Trophoblast cell (in vitro differentiated cells and primary cell): ENCODE data around the gene MAGEF1.

ENCODE experiments used
- DNase-seq, 2 donors: peaks; one replicate each; pipeline ENCODE4 v3.0.0-alpha.2; 2016
- H2AFZ ChIP-seq: 2 replicates; pipeline ENCODE4 v1.6.1; 2013; ENCODE audit warnings: low read length, moderate library complexity, mild to moderate bottlenecking; ENCODE audit not compliant: insufficient read depth, poor library complexity
- H2AK5ac ChIP-seq: 2 replicates; pipeline ENCODE4 v1.6.1; 2013; ENCODE audit warnings: mild to moderate bottlenecking, low read length
- H2BK120ac ChIP-seq: 2 replicates; pipeline ENCODE4 v1.6.1; 2013; ENCODE audit warnings: low read length, mild to moderate bottlenecking, moderate library complexity; ENCODE audit not compliant: insufficient read depth, poor library complexity
- H2BK12ac ChIP-seq: 2 replicates; pipeline ENCODE4 v1.6.1; 2013; ENCODE audit warnings: mild to moderate bottlenecking, low read length, moderate library complexity
- H2BK5ac ChIP-seq: 2 replicates; pipeline ENCODE4 v1.6.1; 2013; ENCODE audit warnings: low read length, low read depth, moderate library complexity, mild to moderate bottlenecking; ENCODE audit not compliant: poor library complexity
- H3K14ac ChIP-seq: 2 replicates; pipeline ENCODE4 v1.6.1; 2013; ENCODE audit warnings: mild to moderate bottlenecking, low read length
- H3K18ac ChIP-seq: 2 replicates; pipeline ENCODE4 v1.6.1; 2013; ENCODE audit warnings: mild to moderate bottlenecking, low read length
- H3K23ac ChIP-seq: 2 replicates; pipeline ENCODE4 v1.6.1; 2013; ENCODE audit warnings: low read length
- H3K27ac ChIP-seq: 2 replicates; pipeline ENCODE4 v1.5.1; 2013; ENCODE audit warnings: low read depth, mild to moderate bottlenecking, inconsistent platforms, low read length, moderate library complexity
- H3K27me3 ChIP-seq: 2 replicates; pipeline ENCODE4 v1.6.1; 2013; ENCODE audit warnings: inconsistent platforms, mild to moderate bottlenecking, low read length, moderate library complexity; ENCODE audit not compliant: insufficient read depth
- H3K36me3 ChIP-seq, 2 experiments: 1 replicate in 1 of 2; 2 replicates in 1 of 2; pipeline ENCODE4 v1.6.1; 2013; ENCODE audit warnings: low read length in 2 of 2, mild to moderate bottlenecking in 2 of 2, moderate library complexity in 1 of 2; ENCODE audit not compliant: insufficient read depth in 2 of 2, control insufficient read depth in 1 of 2
- H3K4ac ChIP-seq: 2 replicates; pipeline ENCODE4 v1.6.1; 2013; ENCODE audit warnings: low read depth, mild to moderate bottlenecking, low read length, moderate library complexity
- H3K4me1 ChIP-seq, 2 experiments: 1 replicate in 1 of 2; 2 replicates in 1 of 2; pipeline ENCODE4 v1.6.1; 2013; ENCODE audit warnings: low read length in 2 of 2, mild to moderate bottlenecking in 2 of 2, moderate library complexity in 1 of 2; ENCODE audit not compliant: insufficient read depth in 2 of 2, control insufficient read depth in 1 of 2
- H3K4me2 ChIP-seq: 2 replicates; pipeline ENCODE4 v1.6.1; 2013; ENCODE audit warnings: inconsistent platforms, mild to moderate bottlenecking, low read length, moderate library complexity
- H3K4me3 ChIP-seq: 2 replicates; pipeline ENCODE4 v1.5.1; 2013; ENCODE audit warnings: mild to moderate bottlenecking, low read depth, low read length, inconsistent platforms
- H3K79me1 ChIP-seq: one replicate; pipeline ENCODE4 v1.6.1; 2013; ENCODE audit warnings: low read length
- H3K79me2 ChIP-seq: 2 replicates; pipeline ENCODE4 v1.6.1; 2013; ENCODE audit warnings: low read length, mild to moderate bottlenecking; ENCODE audit not compliant: control insufficient read depth, insufficient read depth, poor library complexity
- H3K9ac ChIP-seq: 2 replicates; pipeline ENCODE4 v1.6.1; 2013; ENCODE audit warnings: mild to moderate bottlenecking, low read length
- H3K9me3 ChIP-seq: 2 replicates; pipeline ENCODE4 v1.6.1; 2013; ENCODE audit warnings: low read depth, mild to moderate bottlenecking, control low read depth, inconsistent platforms, low read length; ENCODE audit not compliant: insufficient read depth
- H4K12ac ChIP-seq: 2 replicates; pipeline ENCODE4 v1.6.1; 2013; ENCODE audit warnings: low read depth, mild to moderate bottlenecking, low read length, moderate library complexity
- H4K8ac ChIP-seq: 2 replicates; pipeline ENCODE4 v1.6.1; 2013; ENCODE audit warnings: low read depth, mild to moderate bottlenecking, low read length, moderate library complexity
- H4K91ac ChIP-seq: one replicate; pipeline ENCODE4 v1.6.1; 2013; ENCODE audit warnings: low read depth, mild to moderate bottlenecking, low read length, moderate library complexity
- WGBS: extraction: QIAGEN DNeasy Blood & Tissue Kit; methylation state at CpG from one replicate; pipeline ENCODE4 v1.1.7; 2013; ENCODE audit warnings: missing lambda C conversion rate; ENCODE audit not compliant: insufficient read length, insufficient coverage; ENCODE audit errors: extremely low coverage; 5-methylcytosine and 5-hydroxymethylcytosine counted together

Gene MAGEF1

DNA sequence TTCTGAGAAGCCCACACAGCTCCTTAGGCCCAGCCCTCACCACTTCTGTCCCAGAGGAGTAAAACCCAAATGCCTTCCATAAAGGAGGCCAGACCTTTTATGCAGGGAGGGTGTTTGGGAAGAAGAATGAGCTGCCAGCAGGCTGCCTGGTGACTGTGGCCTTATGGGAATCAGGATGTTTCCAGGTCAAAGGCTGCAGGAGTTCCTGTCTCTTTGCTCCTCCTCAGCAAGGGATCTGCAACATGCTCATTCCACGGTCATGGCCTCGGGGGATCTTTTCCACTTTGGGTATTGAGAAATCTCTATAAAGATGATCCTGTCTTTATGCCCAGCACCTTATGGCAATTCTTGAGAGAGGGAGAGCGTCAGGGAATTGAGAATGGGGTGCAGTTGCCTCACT is 25.2 kb upstream of the MAGEF1 start:
- peak overlapping the region; percentile 30 for H3K27ac ChIP-seq
- H4K12ac ChIP-seq = no peak overlapping the region
- H2BK120ac ChIP-seq = no peak overlapping the region
- H3K4ac ChIP-seq = no peak overlapping the region
- no peaks in the 10 kb centered on the region for H3K79me2 ChIP-seq
- no peaks in the 10 kb centered on the region for H3K9me3 ChIP-seq
- no peak overlapping the region for H2AK5ac ChIP-seq
- peaks cover 42 to 56% of the 10 kb centered on the region in 2 experiments for H3K4me1 ChIP-seq
- H3K4me2 ChIP-seq = no peak overlapping the region
- peak overlapping the region; percentile 21 for H2BK5ac ChIP-seq
- peak in 1 of 2 donors; percentile 40 for DNase-seq
- WGBS = no CpG with 5 or more reads among the region's 3 CpGs
- H3K14ac ChIP-seq = no peak overlapping the region
- H3K36me3 ChIP-seq = no peaks in the 10 kb centered on the region
- no peak overlapping the region for H3K4me3 ChIP-seq
- peak overlapping the region; percentile 71 for H4K91ac ChIP-seq
- H3K23ac ChIP-seq = no peak overlapping the region
- no peaks in the 10 kb centered on the region for H3K27me3 ChIP-seq
- no peak overlapping the region for H3K9ac ChIP-seq
- peak overlapping the region; percentile 86 for H2BK12ac ChIP-seq
- H3K79me1 ChIP-seq = peaks cover 25% of the 10 kb centered on the region
- no peak overlapping the region for H2AFZ ChIP-seq
- H3K18ac ChIP-seq = no peak overlapping the region
- H4K8ac ChIP-seq = no peak overlapping the region

DNA sequence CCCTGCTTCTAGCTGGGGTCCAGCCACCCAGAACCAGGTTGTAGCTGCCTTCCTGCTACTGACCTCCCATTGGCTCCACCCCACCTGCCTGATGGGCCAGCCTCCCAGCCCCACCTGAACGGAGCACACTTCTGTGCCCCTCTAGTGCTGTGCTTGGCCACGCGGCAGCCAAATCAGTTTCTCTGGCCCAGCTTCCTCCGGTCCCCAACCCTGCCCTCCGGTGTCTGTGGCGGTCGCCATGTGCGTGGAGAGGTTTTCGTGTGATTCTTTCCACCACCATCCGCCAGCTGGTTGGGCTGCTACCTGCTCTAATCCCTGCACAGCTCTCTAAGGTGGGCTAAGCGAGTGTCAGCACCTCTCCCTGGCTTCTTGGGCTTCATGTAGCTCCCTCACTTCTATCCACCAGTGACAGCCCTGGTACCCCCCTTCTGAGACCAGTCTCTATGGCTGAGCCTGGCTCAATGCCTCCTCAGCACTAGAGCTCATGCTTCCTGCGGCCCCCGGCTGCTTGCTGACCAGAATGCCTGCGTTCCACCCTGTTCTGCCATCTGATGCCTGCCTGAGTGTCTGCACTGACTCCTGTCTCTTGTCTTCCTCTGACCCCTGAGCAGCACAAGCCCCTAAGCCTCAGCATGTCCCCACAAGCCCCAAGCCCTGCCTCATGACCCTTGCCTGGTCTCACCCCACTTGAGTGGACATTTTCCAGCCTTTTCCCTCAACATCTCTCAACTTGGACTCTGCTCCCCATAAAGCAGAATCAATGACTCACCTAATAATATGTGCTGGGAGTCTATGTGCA is 23.2 kb upstream of the MAGEF1 start:
- H2BK5ac ChIP-seq = peak overlapping the region; percentile 1
- H4K91ac ChIP-seq = peak overlapping the region; percentile 69
- H2BK12ac ChIP-seq = peak overlapping the region; percentile 77
- H2AK5ac ChIP-seq = peak overlapping the region; percentile 31
- no CpG with 5 or more reads among the region's 14 CpGs for WGBS
- no peak overlapping the region for H4K12ac ChIP-seq
- H3K4me3 ChIP-seq = no peak overlapping the region
- H3K79me2 ChIP-seq = no peaks in the 10 kb centered on the region
- peak overlapping the region; percentile 1 for H3K27ac ChIP-seq
- peak overlapping the region; percentile 14 for H2BK120ac ChIP-seq
- H3K79me1 ChIP-seq = peaks cover 22% of the 10 kb centered on the region
- H3K23ac ChIP-seq = no peak overlapping the region
- H3K4me2 ChIP-seq = no peak overlapping the region
- no peaks in the 10 kb centered on the region for H3K27me3 ChIP-seq
- peak overlapping the region; percentile 22 for H3K4ac ChIP-seq
- H3K9me3 ChIP-seq = no peaks in the 10 kb centered on the region
- DNase-seq = no peak
- H3K18ac ChIP-seq = peak overlapping the region; percentile 9
- no peak overlapping the region for H2AFZ ChIP-seq
- H3K4me1 ChIP-seq = peaks cover 33 to 48% of the 10 kb centered on the region in 2 experiments
- H3K9ac ChIP-seq = no peak overlapping the region
- H3K14ac ChIP-seq = peak overlapping the region; percentile 66
- H4K8ac ChIP-seq = no peak overlapping the region
- no peaks in the 10 kb centered on the region for H3K36me3 ChIP-seq

- no peak overlapping the region for H3K4me3 ChIP-seq
- peak in 1 of 2 donors; percentile 8 for DNase-seq
- no peak overlapping the region for H2AK5ac ChIP-seq
- H3K14ac ChIP-seq = no peak overlapping the region
- peak overlapping the region; percentile 69 for H4K91ac ChIP-seq
- no peaks in the 10 kb centered on the region for H3K9me3 ChIP-seq
- peaks cover 33 to 45% of the 10 kb centered on the region in 2 experiments for H3K4me1 ChIP-seq
- H3K4ac ChIP-seq = no peak overlapping the region
- H3K23ac ChIP-seq = no peak overlapping the region
- H3K79me2 ChIP-seq = no peaks in the 10 kb centered on the region
- H4K12ac ChIP-seq = no peak overlapping the region
- H3K4me2 ChIP-seq = peak overlapping the region; percentile 2
- no peak overlapping the region for H3K9ac ChIP-seq
- no peak overlapping the region for H3K18ac ChIP-seq
- no peak overlapping the region for H2AFZ ChIP-seq
- peaks cover 22% of the 10 kb centered on the region for H3K79me1 ChIP-seq
- H2BK120ac ChIP-seq = peak overlapping the region; percentile 3
- peak overlapping the region; percentile 24 for H2BK5ac ChIP-seq
- no peak overlapping the region for H3K27ac ChIP-seq
- no peak overlapping the region for H4K8ac ChIP-seq
- no peaks in the 10 kb centered on the region for H3K36me3 ChIP-seq
- peak overlapping the region; percentile 77 for H2BK12ac ChIP-seq
- H3K27me3 ChIP-seq = no peaks in the 10 kb centered on the region
- WGBS = no CpG with 5 or more reads among the region's 8 CpGs
Measured at GRCh38 chr3:184733971-184734608, 22.2 kb upstream of the MAGEF1 start.

GRCh38 chr3:184733181-184733580 is 21.3 kb upstream of the MAGEF1 start:
- Histone ChIP-seq H3K4ac (no peak overlapping the region), H3K79me1 (peaks cover 20% of the 10 kb centered on the region), H3K27ac (no peak overlapping the region), H3K4me1 (peaks cover 29 to 36% of the 10 kb centered on the region in 2 experiments), H4K12ac (no peak overlapping the region), H3K18ac (no peak overlapping the region), H2AFZ (no peak overlapping the region), H3K36me3 (no peaks in the 10 kb centered on the region), H3K9ac (no peak overlapping the region), H3K4me3 (no peak overlapping the region), H4K8ac (no peak overlapping the region), H4K91ac (peak overlapping the region; percentile 10), H3K9me3 (no peaks in the 10 kb centered on the region), H2BK5ac (no peak overlapping the region), H3K27me3 (no peaks in the 10 kb centered on the region), H2BK12ac (peak overlapping the region; percentile 33), H3K23ac (no peak overlapping the region), H2BK120ac (no peak overlapping the region), H3K79me2 (no peaks in the 10 kb centered on the region), H3K4me2 (no peak overlapping the region), H2AK5ac (no peak overlapping the region), H3K14ac (no peak overlapping the region)
- no peak for DNase-seq
- no CpG with 5 or more reads among the region's 4 CpGs for WGBS
